Naive B cell (primary cell): ENCODE measurements around the gene POU3F1. TPM values are rescaled to one million over a fixed set of nuclear protein-coding genes. Genes with fewer than 3 reads are reported as not detected.

Experiments
- ATAC-seq, 2 donors: fragments of 150-1000 bp; cut with Tn5 transposase; 2 replicates each; pipeline ENCODE4 v1.10.0; 2021; ENCODE audit warnings: low read depth in 2 of 2, mild to moderate bottlenecking in 2 of 2, moderate library complexity in 2 of 2
- DNase-seq: peaks from one replicate; pipeline ENCODE4 v3.0.0; 2022
- H3K27ac Mint-ChIP-seq, 6 donors: one replicate each; pipeline ENCODE4 v1.8.0; 2020 to 2022; ENCODE audit warnings: mild to moderate bottlenecking in 6 of 6, mixed read lengths in 6 of 6, moderate library complexity in 5 of 6, inconsistent platforms in 2 of 6
- H3K27me3 Mint-ChIP-seq, 3 donors: one replicate each; pipeline ENCODE4 v1.8.0; 2021 to 2022; ENCODE audit warnings: mixed read lengths in 3 of 3, mild to moderate bottlenecking in 1 of 3
- H3K36me3 Mint-ChIP-seq, 2 donors: one replicate each; pipeline ENCODE4 v1.8.0; 2020 to 2022; ENCODE audit warnings: mixed read lengths in 2 of 2, inconsistent platforms in 1 of 2, mild to moderate bottlenecking in 1 of 2
- H3K4me1 Mint-ChIP-seq, 3 donors: one replicate each; pipeline ENCODE4 v1.8.0; 2020 to 2022; ENCODE audit warnings: mixed read lengths in 3 of 3, inconsistent platforms in 1 of 3, mild to moderate bottlenecking in 1 of 3, moderate library complexity in 1 of 3
- H3K4me3 Mint-ChIP-seq, 8 donors: one replicate each; pipeline ENCODE4 v1.8.0; 2020 to 2022; ENCODE audit warnings: mild to moderate bottlenecking in 8 of 8, mixed read lengths in 8 of 8, moderate library complexity in 8 of 8, inconsistent platforms in 2 of 8
- H3K9me3 Mint-ChIP-seq, 7 donors: one replicate each; pipeline ENCODE4 v1.8.0; 2020 to 2022; ENCODE audit warnings: mixed read lengths in 7 of 7, mild to moderate bottlenecking in 5 of 7, inconsistent platforms in 2 of 7, moderate library complexity in 1 of 7
- polyA plus RNA-seq, 6 donors: library from polyadenylated mRNA; unstranded; fragments of 300-500 nt; fragmentation: Illumina TruSeq; gene quantifications; one replicate each; pipeline ENCODE4 v1.2.3, GENCODE V29; 2021; ENCODE audit warnings: low read depth in 6 of 6

Gene POU3F1
- polyA plus RNA-seq, result 1 to 10 TPM in 1 of 6 donors, under 1 TPM in 5; 0.18 to 1.1 (median 0.34) TPM

DNA sequence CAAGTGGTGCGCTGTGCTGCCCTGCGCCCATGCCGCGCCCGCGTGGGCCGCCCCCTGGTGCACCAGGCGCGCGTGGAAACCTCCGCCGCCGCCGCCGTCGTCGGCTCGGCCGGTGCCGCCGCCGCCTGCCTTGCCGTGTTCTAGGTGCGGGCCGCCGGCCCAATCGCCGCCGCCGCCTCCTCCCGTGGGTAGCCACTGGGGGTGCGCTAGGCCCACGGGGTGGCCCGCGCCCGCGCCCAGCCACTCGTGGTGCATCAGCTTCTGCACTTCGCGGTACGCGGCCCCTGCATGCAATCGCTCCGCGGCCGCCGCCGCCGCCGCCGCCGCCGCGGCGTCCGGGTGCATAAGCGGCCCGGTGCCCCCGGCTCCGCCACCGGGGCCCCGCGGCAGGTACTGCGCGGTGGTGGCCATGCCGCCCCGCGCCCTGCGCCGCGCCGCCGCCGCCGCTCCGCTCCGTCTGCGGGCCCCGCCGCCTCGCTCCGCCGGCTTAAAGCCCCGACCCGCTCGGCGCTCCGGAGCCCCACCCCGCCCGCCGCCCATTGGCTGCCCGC lies at the start of gene POU3F1:
POU3F1 (minus strand) TSS at position 461 of the 551 bp plus-strand sequence; CDS start at position 411, 50 bp downstream.
- no peaks in the 10 kb centered on the region for H3K36me3 Mint-ChIP-seq
- no peaks in the 10 kb centered on the region for H3K9me3 Mint-ChIP-seq
- DNase-seq (no peak), ATAC-seq (peak; percentile 27 to 31)
- H3K4me3 Mint-ChIP-seq, result peak within 1 kb of the TSS; percentile 74 to 88 (median 84)
- H3K27ac Mint-ChIP-seq, result peak within 1 kb of the TSS in 4 of 6 donors; percentile 6 to 92 (median 46)
- peaks cover 30 to 47% (median 33%) of the 10 kb centered on the region in 3 donors for H3K27me3 Mint-ChIP-seq
- peaks cover 10 to 28% (median 12%) of the 10 kb centered on the region in 3 donors for H3K4me1 Mint-ChIP-seq

DNA sequence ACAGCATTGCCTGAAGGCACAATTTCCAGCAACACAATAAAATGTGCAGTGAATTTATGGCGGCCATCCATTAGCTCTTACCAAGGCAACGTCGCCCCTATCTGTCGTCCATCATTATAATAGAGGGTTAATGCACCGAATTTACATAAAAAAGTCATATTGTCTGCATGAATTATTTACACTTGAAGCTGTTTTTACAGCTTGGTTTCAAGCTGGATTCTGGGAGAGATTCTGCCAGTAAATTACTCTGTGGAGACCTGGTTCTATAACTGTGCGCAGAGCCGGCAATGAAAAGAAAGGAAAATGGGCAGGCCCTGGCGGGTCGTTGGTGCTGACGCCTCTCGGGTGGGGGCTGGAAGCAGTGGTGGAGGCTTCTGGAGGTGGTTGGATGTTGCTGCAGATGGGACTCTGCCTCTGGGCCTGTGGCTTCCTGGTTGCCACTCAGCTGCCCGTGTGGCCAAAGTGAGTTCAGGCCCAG lies 48.9 kb upstream of the POU3F1 start:
- ATAC-seq, result no peak
- H3K27ac Mint-ChIP-seq, result peak overlapping the region in 1 of 6 donors; percentile 84
- peaks cover 0 to 4% (median 0%) of the 10 kb centered on the region in 7 donors for H3K9me3 Mint-ChIP-seq
- DNase-seq, result no peak
- H3K4me1 Mint-ChIP-seq, result no peaks in the 10 kb centered on the region
- no peaks in the 10 kb centered on the region for H3K36me3 Mint-ChIP-seq
- peaks cover 18 to 45% (median 38%) of the 10 kb centered on the region in 3 donors for H3K27me3 Mint-ChIP-seq
- no peak overlapping the region for H3K4me3 Mint-ChIP-seq

DNA sequence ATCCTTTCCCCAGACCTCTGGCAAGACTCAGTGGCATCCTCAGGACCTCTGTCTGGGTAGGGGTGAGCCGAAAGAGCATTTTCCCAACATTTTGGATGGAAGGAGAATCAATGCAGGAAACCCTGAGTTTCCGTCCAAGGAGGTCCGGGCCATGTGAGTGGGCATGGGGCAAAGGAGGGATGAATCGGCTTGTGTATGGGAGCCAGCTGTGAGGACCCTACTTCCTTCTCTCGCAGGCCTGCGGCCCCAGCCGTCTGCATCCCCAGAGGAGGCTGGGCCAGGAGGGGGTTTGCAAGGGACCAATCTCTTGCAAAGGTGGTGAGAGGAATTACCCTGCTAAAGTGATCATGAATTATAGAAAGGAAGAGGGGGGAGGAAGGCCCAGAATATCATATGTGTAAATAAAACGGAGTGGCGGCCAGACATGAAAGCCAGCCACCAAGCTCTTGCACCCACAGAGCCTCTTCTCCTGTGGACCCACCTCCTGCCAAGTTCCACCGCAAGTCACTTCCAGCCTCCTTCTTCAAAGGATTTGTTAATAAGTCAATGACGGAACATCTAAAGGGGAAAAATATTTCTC lies 48.2 kb upstream of the POU3F1 start:
- no peak for DNase-seq
- Mint-ChIP-seq H3K4me1 (no peaks in the 10 kb centered on the region), H3K36me3 (no peaks in the 10 kb centered on the region), H3K27ac (no peak overlapping the region), H3K27me3 (peaks cover 18 to 49% (median 45%) of the 10 kb centered on the region in 3 donors), H3K4me3 (no peak overlapping the region), H3K9me3 (peaks cover 0 to 4% (median 0%) of the 10 kb centered on the region in 7 donors)
- ATAC-seq, result no peak

DNA sequence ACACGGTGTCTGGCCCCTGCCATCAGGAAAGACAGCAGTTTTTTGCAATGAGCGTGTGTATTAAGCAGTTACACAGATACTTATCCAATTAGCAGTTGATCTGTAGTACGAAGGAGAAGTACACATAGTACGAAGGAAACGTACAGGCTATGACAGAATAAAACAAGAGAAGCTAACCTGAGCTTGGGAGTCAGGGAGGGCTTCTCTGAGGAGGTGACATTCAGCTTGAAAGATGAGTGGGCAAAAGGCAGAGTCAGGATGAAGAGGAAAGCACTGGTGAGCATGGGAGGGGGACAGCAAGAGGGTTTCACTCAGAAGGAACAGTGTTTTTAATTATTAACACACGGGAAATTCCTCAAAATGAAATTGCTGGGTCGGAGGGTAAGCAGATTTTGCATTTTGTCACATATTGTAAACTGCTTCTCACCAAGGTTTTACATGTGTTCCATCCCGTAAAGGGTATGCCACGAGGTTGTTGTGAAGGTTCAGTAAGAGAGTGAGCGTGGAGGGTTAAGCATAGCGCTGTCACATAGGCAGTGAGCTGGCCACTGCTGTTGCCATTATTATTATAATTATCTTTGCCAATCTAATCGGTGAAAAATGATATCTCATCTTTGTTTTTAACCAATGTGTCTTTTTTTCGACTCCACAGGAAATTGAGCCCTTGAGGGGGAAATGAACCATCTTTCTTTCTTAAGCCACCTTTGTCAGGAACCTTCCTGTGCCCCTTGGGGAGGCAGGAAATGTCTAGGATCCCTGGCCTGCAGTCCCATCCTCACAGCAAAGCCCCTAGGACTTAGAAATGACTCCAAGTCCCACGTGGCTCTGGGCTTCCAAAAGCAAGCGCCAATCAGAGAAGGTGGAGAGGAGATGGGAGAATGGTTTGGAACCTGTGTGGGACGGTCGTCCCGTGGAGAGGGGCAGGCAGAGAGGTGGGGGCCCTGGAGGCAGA lies 47.3 kb upstream of the POU3F1 start:
- peak overlapping the region in 2 of 6 donors; percentile 14 to 32 for H3K27ac Mint-ChIP-seq
- DNase-seq, result no peak
- H3K4me1 Mint-ChIP-seq, result no peaks in the 10 kb centered on the region
- H3K27me3 Mint-ChIP-seq, result peaks cover 18 to 52% (median 50%) of the 10 kb centered on the region in 3 donors
- no peaks in the 10 kb centered on the region for H3K36me3 Mint-ChIP-seq
- ATAC-seq, result no peak
- no peak overlapping the region for H3K4me3 Mint-ChIP-seq
- H3K9me3 Mint-ChIP-seq, result peaks cover 0 to 4% (median 0%) of the 10 kb centered on the region in 7 donors

DNA sequence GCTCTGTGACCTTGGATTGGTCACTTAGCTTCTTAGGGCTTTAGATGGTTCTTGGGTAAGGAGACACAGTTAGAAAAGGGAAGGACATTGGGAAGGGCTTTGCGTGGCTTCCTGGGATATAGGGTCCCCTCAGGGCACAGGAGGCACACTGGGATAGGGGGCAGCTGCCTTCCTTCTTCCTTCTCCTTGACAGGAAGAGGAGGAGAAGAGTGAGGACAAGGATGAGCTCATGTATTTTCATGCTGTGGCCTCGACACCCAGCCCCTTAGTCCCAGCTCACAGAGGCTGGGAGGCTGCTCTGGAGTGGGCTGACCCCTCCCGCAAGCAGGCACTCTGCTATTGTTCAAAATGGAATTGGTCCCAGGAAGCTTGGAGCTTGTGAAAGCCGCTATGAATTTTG lies 45.7 kb upstream of the POU3F1 start:
- DNase-seq, result no peak
- H3K4me1 Mint-ChIP-seq, result no peaks in the 10 kb centered on the region
- H3K36me3 Mint-ChIP-seq, result no peaks in the 10 kb centered on the region
- peaks cover 29 to 57% (median 54%) of the 10 kb centered on the region in 3 donors for H3K27me3 Mint-ChIP-seq
- H3K9me3 Mint-ChIP-seq, result no peaks in the 10 kb centered on the region
- no peak for ATAC-seq
- H3K27ac Mint-ChIP-seq, result no peak overlapping the region
- H3K4me3 Mint-ChIP-seq, result no peak overlapping the region

DNA sequence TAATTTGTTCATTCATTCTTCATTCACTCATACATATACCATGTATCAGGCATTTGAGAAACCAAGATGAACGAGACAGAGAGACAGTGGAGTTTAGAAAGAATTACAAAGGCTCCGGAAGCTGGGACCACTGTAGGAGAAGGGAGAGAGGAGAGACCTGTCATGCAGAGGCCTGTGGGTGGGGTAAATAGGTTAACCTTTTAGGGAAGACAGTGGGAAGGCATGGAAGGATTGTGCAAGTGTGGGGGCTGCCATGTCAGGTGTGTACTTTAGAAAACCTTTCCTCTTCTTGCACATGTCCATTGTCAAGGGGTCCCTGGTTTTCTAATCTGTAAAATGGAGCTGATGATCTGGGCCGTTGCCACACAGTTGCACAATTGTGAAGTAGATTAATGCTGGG lies 44.2 kb upstream of the POU3F1 start:
- Mint-ChIP-seq H3K4me3 (no peak overlapping the region), H3K9me3 (no peaks in the 10 kb centered on the region), H3K27ac (no peak overlapping the region), H3K36me3 (no peaks in the 10 kb centered on the region), H3K27me3 (peaks cover 30 to 55% (median 54%) of the 10 kb centered on the region in 3 donors), H3K4me1 (no peaks in the 10 kb centered on the region)
- no peak for ATAC-seq
- DNase-seq, result no peak

DNA sequence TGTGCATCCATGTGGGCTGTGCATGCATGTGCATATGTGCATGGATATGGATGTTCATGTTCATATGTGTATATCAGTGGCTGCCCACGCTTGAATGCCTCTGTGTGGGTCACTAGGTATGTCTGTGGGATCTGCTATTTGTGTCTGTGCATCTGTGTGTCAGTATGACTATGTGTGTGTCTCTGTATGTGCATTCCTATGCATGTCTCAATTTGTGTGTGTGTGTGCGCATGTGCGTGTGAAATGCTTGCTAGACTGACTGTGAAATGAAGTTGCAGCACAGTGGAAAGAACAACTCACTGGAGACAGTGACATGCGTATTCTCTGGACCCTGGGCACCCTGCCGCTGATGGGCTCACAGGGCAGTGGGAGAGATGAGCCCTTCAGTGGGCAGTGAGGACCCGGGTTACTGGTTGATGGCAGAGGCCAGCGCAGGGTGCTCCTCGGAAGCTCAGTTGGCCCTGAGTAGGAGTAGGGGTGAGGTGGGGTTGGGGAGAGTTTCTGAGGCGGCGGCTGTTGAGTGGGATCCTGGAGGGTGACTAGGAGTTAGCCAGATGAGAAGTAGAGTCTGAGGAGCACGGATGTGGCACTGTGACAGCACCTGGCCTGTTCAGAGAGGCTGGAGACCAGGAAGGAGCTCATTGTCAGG lies 43.2 kb upstream of the POU3F1 start:
- peaks cover 30 to 54% (median 51%) of the 10 kb centered on the region in 3 donors for H3K27me3 Mint-ChIP-seq
- no peak overlapping the region for H3K27ac Mint-ChIP-seq
- H3K9me3 Mint-ChIP-seq, result no peaks in the 10 kb centered on the region
- no peaks in the 10 kb centered on the region for H3K36me3 Mint-ChIP-seq
- ATAC-seq (no peak), DNase-seq (no peak)
- H3K4me3 Mint-ChIP-seq, result no peak overlapping the region
- H3K4me1 Mint-ChIP-seq, result no peaks in the 10 kb centered on the region

DNA sequence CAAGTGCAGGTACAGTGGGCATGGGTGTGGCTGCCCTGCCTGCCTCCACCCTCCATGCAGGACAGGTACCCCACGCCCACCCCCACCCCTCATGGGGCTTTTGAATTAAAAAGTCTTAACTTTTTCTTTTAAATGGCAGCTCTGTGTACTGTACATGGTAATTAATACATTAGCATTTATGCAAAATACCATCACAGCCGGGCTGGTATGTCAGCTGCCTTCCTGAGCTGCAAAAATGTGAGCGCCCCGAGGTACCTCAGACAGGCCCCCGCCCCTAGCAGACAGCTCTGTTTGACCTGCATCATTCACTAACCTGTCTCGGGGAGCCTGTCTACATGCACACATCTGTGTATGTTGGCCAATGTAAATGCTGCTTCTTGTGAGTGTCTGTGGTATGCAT lies 42.2 kb upstream of the POU3F1 start:
- H3K36me3 Mint-ChIP-seq, result no peaks in the 10 kb centered on the region
- DNase-seq, result no peak
- no peak overlapping the region for H3K27ac Mint-ChIP-seq
- no peak overlapping the region for H3K4me3 Mint-ChIP-seq
- ATAC-seq, result no peak
- H3K9me3 Mint-ChIP-seq, result no peaks in the 10 kb centered on the region
- H3K27me3 Mint-ChIP-seq, result peaks cover 33 to 47% (median 41%) of the 10 kb centered on the region in 3 donors
- H3K4me1 Mint-ChIP-seq, result no peaks in the 10 kb centered on the region

DNA sequence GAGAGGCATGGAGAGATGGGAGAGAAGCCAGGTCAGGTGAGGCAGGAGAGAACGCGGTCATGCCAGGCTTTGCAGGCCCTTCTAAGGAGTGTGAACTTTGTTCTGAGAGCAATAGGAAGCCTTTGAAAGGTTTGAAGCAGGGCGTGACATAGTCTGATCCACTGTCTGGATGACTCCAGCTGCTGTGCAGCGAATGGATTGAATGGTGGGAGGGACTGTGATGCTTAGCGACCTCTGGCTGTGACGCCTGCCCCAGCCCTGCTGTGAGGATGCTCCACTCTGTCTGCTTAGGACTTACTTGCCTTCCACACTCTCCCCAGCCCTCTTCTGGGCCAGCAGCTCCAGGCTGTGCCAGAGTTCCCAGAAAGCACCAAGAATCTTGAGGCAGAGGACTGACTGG lies 41.8 kb upstream of the POU3F1 start:
- H3K4me3 Mint-ChIP-seq, result no peak overlapping the region
- ATAC-seq (no peak), DNase-seq (no peak)
- peak overlapping the region in 1 of 6 donors; percentile 51 for H3K27ac Mint-ChIP-seq
- H3K4me1 Mint-ChIP-seq, result no peaks in the 10 kb centered on the region
- peaks cover 29 to 43% (median 37%) of the 10 kb centered on the region in 3 donors for H3K27me3 Mint-ChIP-seq
- H3K36me3 Mint-ChIP-seq, result no peaks in the 10 kb centered on the region
- no peaks in the 10 kb centered on the region for H3K9me3 Mint-ChIP-seq

DNA sequence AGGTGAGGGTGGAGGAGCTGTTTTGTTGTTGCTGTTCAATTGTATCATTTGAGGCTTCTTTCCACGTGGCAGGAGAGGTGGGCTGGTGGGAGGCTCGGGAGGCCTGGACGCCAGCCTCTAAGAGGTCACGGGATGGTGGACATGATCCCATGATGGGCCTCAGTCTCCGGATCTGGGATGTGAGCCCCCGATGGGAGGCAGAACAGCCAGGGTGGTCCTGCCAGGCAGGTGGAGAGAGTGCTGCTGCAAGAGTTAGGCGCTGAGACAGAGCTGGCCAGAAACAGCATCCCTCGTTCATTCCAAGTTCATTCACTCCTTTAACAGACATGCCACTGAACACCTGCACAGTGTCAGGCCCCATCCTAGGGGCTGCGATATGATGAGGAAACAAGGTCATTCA lies 41.1 kb upstream of the POU3F1 start:
- H3K9me3 Mint-ChIP-seq, result no peaks in the 10 kb centered on the region
- H3K27ac Mint-ChIP-seq, result no peak overlapping the region
- ATAC-seq (no peak), DNase-seq (no peak)
- H3K27me3 Mint-ChIP-seq, result peaks cover 22 to 36% (median 30%) of the 10 kb centered on the region in 3 donors
- no peak overlapping the region for H3K4me3 Mint-ChIP-seq
- H3K4me1 Mint-ChIP-seq, result no peaks in the 10 kb centered on the region
- H3K36me3 Mint-ChIP-seq, result no peaks in the 10 kb centered on the region

DNA sequence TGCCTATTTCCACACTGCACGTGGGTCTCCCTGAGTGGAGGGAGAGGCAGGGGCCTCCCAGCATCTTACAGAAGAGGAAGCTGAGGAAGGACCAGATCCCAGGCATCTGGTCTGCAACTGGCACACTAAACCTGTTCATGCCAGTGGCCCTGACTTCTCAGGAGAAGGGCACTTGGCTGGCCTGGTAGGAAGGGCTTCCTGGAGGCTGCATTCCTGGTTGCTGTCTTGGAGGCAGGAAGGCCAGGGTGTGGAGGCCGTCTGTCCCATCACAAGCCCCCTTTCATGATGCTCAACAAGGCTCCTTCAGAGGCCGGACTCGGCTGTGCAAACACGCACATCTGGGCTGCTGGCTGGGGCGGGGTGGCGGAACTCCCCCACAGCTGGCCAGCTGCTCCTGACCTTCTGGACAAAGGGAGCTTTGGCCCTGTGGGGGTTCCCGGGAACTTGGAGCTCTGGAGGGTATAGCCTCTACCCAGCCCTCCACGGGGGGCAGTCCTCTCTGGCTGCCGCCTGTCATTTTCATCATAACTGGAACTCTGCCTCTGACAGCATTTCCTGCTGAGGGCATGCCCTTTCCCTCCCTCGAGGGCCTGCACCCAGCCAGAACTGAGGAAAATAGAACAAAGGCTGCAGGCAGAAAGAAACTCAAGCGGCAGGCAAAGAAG lies 39.2 kb upstream of the POU3F1 start:
- Mint-ChIP-seq H3K4me1 (no peaks in the 10 kb centered on the region), H3K27me3 (peaks cover 16 to 27% (median 26%) of the 10 kb centered on the region in 3 donors), H3K27ac (no peak overlapping the region), H3K36me3 (no peaks in the 10 kb centered on the region), H3K9me3 (peaks cover 0 to under 1% (median 0%) of the 10 kb centered on the region in 7 donors), H3K4me3 (no peak overlapping the region)
- DNase-seq (no peak), ATAC-seq (no peak)

DNA sequence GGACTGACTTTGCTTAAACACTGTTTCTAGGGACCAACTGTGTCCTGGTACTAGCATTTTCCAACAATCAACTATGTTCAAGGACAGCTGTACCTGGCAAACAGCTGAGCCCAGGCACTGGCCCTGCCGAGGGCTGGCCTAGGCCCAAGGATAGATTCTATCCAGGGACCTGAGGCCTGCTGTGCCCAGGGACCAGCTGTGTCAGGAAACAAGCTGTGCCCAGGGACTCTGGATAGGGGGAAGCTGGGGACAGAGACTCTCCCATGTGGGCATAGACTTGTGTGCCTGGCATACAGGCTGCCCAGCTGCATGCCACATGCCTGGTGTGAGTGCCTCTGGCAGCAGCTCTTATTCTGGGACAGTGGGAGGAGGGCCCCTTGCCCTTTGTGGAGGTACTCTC lies 38.1 kb upstream of the POU3F1 start:
- ATAC-seq (no peak), DNase-seq (no peak)
- Mint-ChIP-seq H3K36me3 (no peaks in the 10 kb centered on the region), H3K27me3 (peaks cover 16 to 18% (median 18%) of the 10 kb centered on the region in 3 donors), H3K27ac (no peak overlapping the region), H3K4me1 (no peaks in the 10 kb centered on the region), H3K9me3 (peaks cover 0 to 3% (median 0%) of the 10 kb centered on the region in 7 donors), H3K4me3 (no peak overlapping the region)
